ENCODE measurements around the gene AMER2.

DNA sequence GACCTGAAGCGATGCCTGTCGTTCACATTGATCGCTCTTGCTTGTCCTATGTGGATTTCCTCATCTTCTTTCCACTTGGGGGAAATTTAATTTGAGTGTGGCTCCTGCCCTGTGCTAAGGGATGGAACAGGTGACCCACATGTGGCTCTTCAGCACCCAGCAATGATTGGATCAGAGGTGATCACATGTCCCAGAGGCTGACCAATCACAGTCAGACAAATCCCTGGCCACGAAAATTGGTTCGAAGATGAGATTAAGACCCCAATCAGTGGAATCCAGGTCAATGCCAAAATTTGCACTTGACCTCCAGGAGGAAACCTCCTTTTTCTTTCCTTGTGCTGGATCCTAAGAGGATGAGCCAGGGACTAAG is 23.7 kb downstream of the AMER2 start:
- TF ChIP-seq, protein P1, sequence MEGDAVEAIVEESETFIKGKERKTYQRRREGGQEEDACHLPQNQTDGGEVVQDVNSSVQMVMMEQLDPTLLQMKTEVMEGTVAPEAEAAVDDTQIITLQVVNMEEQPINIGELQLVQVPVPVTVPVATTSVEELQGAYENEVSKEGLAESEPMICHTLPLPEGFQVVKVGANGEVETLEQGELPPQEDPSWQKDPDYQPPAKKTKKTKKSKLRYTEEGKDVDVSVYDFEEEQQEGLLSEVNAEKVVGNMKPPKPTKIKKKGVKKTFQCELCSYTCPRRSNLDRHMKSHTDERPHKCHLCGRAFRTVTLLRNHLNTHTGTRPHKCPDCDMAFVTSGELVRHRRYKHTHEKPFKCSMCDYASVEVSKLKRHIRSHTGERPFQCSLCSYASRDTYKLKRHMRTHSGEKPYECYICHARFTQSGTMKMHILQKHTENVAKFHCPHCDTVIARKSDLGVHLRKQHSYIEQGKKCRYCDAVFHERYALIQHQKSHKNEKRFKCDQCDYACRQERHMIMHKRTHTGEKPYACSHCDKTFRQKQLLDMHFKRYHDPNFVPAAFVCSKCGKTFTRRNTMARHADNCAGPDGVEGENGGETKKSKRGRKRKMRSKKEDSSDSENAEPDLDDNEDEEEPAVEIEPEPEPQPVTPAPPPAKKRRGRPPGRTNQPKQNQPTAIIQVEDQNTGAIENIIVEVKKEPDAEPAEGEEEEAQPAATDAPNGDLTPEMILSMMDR (IDR thresholded peaks at IDR 0.05; ENCODE audit: low read depth, low read length) = no peak
- TF ChIP-seq EZH2phosphoT487 (IDR thresholded peaks at IDR 0.05; ENCODE audit: low read depth) = no peak
